ENCODE data around the gene IQSEC1.

The IQSEC1 gene

DNA sequence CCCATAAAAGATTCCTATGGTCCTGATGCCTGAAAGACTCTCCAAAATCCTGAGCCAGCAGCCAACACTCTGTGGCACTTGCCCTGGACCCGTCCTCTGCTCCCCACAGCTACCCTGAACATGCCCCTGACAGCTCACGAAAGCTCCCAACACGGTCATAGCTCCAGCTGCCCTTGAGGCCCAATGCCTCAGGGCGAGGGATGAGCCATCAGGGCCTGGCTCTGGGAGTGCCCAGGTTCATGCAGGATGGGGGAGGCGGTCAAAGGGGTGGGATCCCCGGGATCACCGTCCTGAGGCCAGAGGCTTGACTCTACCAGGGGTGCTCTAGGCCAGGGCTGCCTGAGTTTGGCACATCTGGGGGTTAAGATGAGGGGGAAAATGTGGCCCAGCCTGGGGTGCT lies 159.1 kb downstream of the IQSEC1 start:
- Histone ChIP-seq H3K4me1 (ENCODE audit: insufficient read depth, poor library complexity, severe bottlenecking) (no peaks in the 10 kb centered on the region), H3K27ac (ENCODE audit: poor library complexity, severe bottlenecking) (no peak overlapping the region), H3K9me3 (ENCODE audit: severe bottlenecking) (no peaks in the 10 kb centered on the region), H3K36me3 (ENCODE audit: low read depth) (no peaks in the 10 kb centered on the region), H3K4me3 (ENCODE audit: severe bottlenecking) (no peak overlapping the region), H3K27me3 (ENCODE audit: insufficient read depth, poor library complexity, severe bottlenecking) (no peaks in the 10 kb centered on the region)
- TF ChIP-seq, protein P1, sequence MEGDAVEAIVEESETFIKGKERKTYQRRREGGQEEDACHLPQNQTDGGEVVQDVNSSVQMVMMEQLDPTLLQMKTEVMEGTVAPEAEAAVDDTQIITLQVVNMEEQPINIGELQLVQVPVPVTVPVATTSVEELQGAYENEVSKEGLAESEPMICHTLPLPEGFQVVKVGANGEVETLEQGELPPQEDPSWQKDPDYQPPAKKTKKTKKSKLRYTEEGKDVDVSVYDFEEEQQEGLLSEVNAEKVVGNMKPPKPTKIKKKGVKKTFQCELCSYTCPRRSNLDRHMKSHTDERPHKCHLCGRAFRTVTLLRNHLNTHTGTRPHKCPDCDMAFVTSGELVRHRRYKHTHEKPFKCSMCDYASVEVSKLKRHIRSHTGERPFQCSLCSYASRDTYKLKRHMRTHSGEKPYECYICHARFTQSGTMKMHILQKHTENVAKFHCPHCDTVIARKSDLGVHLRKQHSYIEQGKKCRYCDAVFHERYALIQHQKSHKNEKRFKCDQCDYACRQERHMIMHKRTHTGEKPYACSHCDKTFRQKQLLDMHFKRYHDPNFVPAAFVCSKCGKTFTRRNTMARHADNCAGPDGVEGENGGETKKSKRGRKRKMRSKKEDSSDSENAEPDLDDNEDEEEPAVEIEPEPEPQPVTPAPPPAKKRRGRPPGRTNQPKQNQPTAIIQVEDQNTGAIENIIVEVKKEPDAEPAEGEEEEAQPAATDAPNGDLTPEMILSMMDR (IDR thresholded peaks at IDR 0.05; ENCODE audit: poor library complexity, severe bottlenecking) = no peak
- DNase-seq (ENCODE audit: low spot score) (no peak), ATAC-seq (ENCODE audit: low read depth) (no peak)

DNA sequence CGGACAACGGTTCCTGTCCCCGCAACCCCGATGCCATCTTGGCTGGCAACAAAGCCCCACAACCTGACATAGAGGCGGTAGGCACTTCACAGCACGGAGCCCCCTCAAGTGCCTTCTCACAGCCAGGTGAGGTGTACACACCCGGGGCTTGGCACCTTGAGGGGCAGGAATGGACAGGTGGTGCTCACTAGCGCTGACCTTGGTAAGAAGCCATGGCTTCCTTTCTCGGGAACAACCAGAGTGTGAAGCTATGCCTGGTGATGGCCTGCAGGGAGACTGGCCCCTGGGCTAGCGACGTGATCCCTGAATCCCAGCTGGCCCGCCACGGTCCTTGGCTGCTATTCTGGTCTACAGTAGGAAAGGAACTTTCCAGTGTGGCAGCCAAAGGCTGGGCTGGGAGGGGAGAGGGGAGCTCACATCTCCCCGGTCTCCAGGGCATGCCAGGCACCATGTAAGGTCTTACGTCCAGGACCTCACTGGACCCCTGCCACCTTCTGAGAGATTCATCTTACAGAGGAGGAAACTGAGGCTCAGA lies 161.3 kb downstream of the IQSEC1 start:
- Histone ChIP-seq H3K27ac (ENCODE audit: poor library complexity, severe bottlenecking) (no peak overlapping the region), H3K4me1 (ENCODE audit: insufficient read depth, poor library complexity, severe bottlenecking) (no peaks in the 10 kb centered on the region), H3K9me3 (ENCODE audit: severe bottlenecking) (no peaks in the 10 kb centered on the region), H3K4me3 (ENCODE audit: severe bottlenecking) (no peak overlapping the region), H3K27me3 (ENCODE audit: insufficient read depth, poor library complexity, severe bottlenecking) (no peaks in the 10 kb centered on the region), H3K36me3 (ENCODE audit: low read depth) (no peaks in the 10 kb centered on the region)
- TF ChIP-seq, protein P1 (IDR thresholded peaks at IDR 0.05; ENCODE audit: poor library complexity, severe bottlenecking) = no peak
- DNase-seq (ENCODE audit: low spot score) = no peak
- no peak for ATAC-seq (ENCODE audit: low read depth)

DNA sequence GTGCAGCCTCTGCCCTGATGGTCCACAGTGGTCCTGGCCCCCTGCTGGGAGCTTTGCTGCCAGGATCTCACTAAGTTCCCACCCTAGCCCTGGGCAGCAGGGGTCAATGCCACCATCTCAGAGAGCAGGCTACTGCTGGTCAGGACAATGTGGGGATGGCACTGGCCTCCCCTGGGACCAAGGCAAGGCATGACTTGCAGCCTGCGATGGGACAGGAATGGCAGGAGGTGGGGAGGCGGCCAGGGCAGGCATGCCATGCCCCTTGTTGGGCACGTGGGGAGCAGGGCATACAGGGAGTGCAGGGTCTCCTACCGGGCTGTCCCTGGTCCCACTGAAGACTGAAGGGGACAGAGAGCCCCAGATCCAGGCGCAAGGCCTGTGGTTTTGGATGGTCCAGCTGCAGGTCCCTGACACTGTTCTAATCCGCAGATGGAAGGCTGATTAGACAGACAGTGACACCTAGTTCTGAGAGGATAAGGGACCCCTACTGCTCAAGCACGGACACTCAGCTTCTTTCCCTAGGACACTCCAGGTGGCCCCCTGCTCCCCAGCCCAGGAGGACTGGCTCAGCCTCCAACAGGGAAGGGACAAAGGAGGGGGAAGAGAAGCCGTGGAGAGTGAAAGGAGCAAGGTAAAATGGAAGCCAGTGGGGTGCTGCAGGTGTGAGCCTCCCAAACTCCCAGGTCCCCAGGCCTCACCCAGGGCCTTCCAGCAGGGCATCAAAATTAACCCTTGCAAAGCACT lies 162.7 kb downstream of the IQSEC1 start:
- TF ChIP-seq, protein P1 (IDR thresholded peaks at IDR 0.05; ENCODE audit: poor library complexity, severe bottlenecking) = no peak
- Histone ChIP-seq H3K27ac (ENCODE audit: poor library complexity, severe bottlenecking) (no peak overlapping the region), H3K9me3 (ENCODE audit: severe bottlenecking) (no peaks in the 10 kb centered on the region), H3K36me3 (ENCODE audit: low read depth) (no peaks in the 10 kb centered on the region), H3K27me3 (ENCODE audit: insufficient read depth, poor library complexity, severe bottlenecking) (no peaks in the 10 kb centered on the region), H3K4me1 (ENCODE audit: insufficient read depth, poor library complexity, severe bottlenecking) (no peaks in the 10 kb centered on the region), H3K4me3 (ENCODE audit: severe bottlenecking) (no peak overlapping the region)
- ATAC-seq (ENCODE audit: low read depth) = no peak
- DNase-seq (ENCODE audit: low spot score) = no peak

DNA sequence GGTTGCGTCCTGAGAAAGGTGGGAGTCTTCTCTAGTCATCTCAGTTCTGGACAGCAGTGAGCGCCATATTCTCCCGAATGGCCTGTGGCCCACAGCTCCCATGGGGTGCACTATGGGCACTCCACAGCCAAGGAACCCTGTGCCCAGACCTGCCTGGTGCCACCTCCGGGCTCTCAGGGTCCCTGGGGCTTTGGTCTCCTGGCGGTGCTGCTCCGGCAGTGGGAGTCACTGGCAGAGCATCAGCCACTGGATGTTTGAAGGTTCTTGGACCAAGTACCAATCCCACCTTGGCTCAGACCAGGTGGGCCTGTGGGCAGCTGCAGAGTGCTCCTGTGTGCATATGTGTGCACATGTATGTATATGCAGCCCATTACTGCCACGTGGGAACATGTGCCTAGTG lies 163.5 kb downstream of the IQSEC1 start:
- H3K27ac ChIP-seq (ENCODE audit: poor library complexity, severe bottlenecking) = no peak overlapping the region
- H3K4me1 ChIP-seq (ENCODE audit: insufficient read depth, poor library complexity, severe bottlenecking) = no peaks in the 10 kb centered on the region
- no peak overlapping the region for H3K4me3 ChIP-seq (ENCODE audit: severe bottlenecking)
- DNase-seq (ENCODE audit: low spot score) = no peak
- no peaks in the 10 kb centered on the region for H3K9me3 ChIP-seq (ENCODE audit: severe bottlenecking)
- no peak for ATAC-seq (ENCODE audit: low read depth)
- H3K27me3 ChIP-seq (ENCODE audit: insufficient read depth, poor library complexity, severe bottlenecking) = no peaks in the 10 kb centered on the region
- H3K36me3 ChIP-seq (ENCODE audit: low read depth) = no peaks in the 10 kb centered on the region
- TF ChIP-seq, protein P1 (IDR thresholded peaks at IDR 0.05; ENCODE audit: poor library complexity, severe bottlenecking) = no peak

DNA sequence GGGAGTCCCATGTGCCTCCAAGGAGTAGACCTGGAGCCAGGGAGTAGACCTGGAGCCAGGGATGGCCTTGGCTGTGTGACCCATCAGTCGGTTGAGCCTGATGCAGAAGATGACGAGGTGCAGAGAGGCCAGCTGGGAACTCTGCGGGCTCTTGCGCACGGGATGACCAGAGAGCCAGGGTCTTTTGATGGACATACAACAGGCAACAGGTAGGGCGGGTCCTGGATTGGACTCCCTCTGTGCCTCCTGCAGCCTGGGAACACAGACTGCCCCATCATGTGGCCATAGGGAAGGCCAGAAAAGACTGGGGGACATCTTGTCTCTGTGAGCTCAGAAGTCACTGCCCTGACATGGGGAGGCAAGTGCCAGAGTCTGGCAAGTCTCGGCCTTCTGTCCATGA lies 164.4 kb downstream of the IQSEC1 start:
- Histone ChIP-seq H3K4me3 (ENCODE audit: severe bottlenecking) (no peak overlapping the region), H3K27me3 (ENCODE audit: insufficient read depth, poor library complexity, severe bottlenecking) (no peaks in the 10 kb centered on the region), H3K36me3 (ENCODE audit: low read depth) (no peaks in the 10 kb centered on the region), H3K4me1 (ENCODE audit: insufficient read depth, poor library complexity, severe bottlenecking) (no peaks in the 10 kb centered on the region), H3K9me3 (ENCODE audit: severe bottlenecking) (no peaks in the 10 kb centered on the region), H3K27ac (ENCODE audit: poor library complexity, severe bottlenecking) (no peak overlapping the region)
- TF ChIP-seq, protein P1 (IDR thresholded peaks at IDR 0.05; ENCODE audit: poor library complexity, severe bottlenecking) = no peak
- DNase-seq (ENCODE audit: low spot score) (no peak), ATAC-seq (ENCODE audit: low read depth) (no peak)

Data from RWPE2 (cell line).